HepG2 (cell line): ENCODE measurements around the gene ATP6V0A1. TPM values are rescaled to one million over a fixed set of nuclear protein-coding genes. Genes with fewer than 3 reads are reported as not detected.

ENCODE experiments used
- AGO2 ChIP-seq: fragments of 200-400 bp; formaldehyde crosslinking; optimal IDR thresholded peaks from 2 replicates; pipeline ENCODE3; 2017; ENCODE audit warnings: mild to moderate bottlenecking, low read depth, low read length, moderate library complexity
- CCDC6 ChIP-seq: sonication (generic); formaldehyde crosslinking; IDR thresholded peaks from 2 replicates; pipeline ENCODE4 v1.8.1; 2022; ENCODE audit warnings: mild to moderate bottlenecking, missing genetic modification reagents, moderate library complexity
- DDIT3 ChIP-seq: sonication (generic); formaldehyde crosslinking; IDR thresholded peaks from 2 replicates; pipeline ENCODE4 v1.4.0; 2020; ENCODE audit warnings: mild to moderate bottlenecking, missing genetic modification reagents
- HOXA5 ChIP-seq: sonication (generic); formaldehyde crosslinking; IDR thresholded peaks from 2 replicates; pipeline ENCODE4 v1.4.0; 2020; ENCODE audit warnings: missing genetic modification reagents
- RFXANK ChIP-seq: IDR thresholded peaks from 2 replicates; pipeline ENCODE4 v1.6.1; 2016
- ZBTB7B ChIP-seq: sonication (generic); formaldehyde crosslinking; IDR thresholded peaks from 2 replicates; pipeline ENCODE4 v1.4.0; 2020; ENCODE audit warnings: missing genetic modification reagents
- ZKSCAN1 ChIP-seq: fragments of 150-350 bp; IDR thresholded peaks from 2 replicates; pipeline ENCODE4 v1.6.1; 2014; ENCODE audit warnings: low read length
- ZNF10 ChIP-seq: sonication (generic); formaldehyde crosslinking; IDR thresholded peaks from 2 replicates; pipeline ENCODE4 v1.4.0; 2020; ENCODE audit warnings: mild to moderate bottlenecking, low read depth, missing genetic modification reagents, borderline replicate concordance
- ZNF280D ChIP-seq: sonication (generic); formaldehyde crosslinking; IDR thresholded peaks from 2 replicates; pipeline ENCODE4 v1.5.1; 2020; ENCODE audit warnings: mild to moderate bottlenecking, missing genetic modification reagents
- ZNF326 ChIP-seq: sonication (generic); formaldehyde crosslinking; IDR thresholded peaks from 2 replicates; pipeline ENCODE4 v1.4.0; 2020; ENCODE audit warnings: missing genetic modification reagents, borderline replicate concordance
- polyA plus RNA-seq, 8 experiments: library from polyadenylated mRNA; depleted of rRNA in 3 of 8; stranded (reverse) in 7 of 8; unstranded in 1 of 8; fragments of >200 nt; fragmentation: Illumina TruSeq in 4 of 8; extraction: Trizol in 4 of 8; gene quantifications; 2 replicates each; pipeline versions ENCODE4 v1.2.1 to v1.2.3, GENCODE V29; 2011 to 2016; ENCODE audit warnings: low read depth in 4 of 8, missing spikeins in 1 of 8, mixed read lengths in 1 of 8; ENCODE audit not compliant: insufficient read depth in 1 of 8
- total RNA-seq, 5 experiments: library from RNA; depleted of rRNA; stranded (reverse); fragments of >200 nt; fragmentation: Illumina TruSeq; extraction: Trizol; gene quantifications; 2 replicates each; pipeline ENCODE4 v1.2.3, GENCODE V29; 2016; ENCODE audit warnings: low read depth in 1 of 5
- TF ChIP-seq, protein P1 (sequence below): sonication (generic); formaldehyde crosslinking; IDR thresholded peaks from 2 replicates; pipeline ENCODE4 v1.8.0; 2022; ENCODE audit warnings: missing genetic modification reagents, mild to moderate bottlenecking, moderate library complexity, borderline replicate concordance
- TF ChIP-seq, protein P2 (sequence below): sonication (generic); formaldehyde crosslinking; IDR thresholded peaks from 2 replicates; pipeline ENCODE4 v1.5.0; 2020; ENCODE audit warnings: mild to moderate bottlenecking, missing genetic modification reagents, borderline replicate concordance

ATP6V0A1 gene
- total and polyA plus RNA-seq, 2 of the 13 experiments (the other 11 are each of a cell fraction or from before 2014, with no cell fraction given): 27.9 to 54.1 TPM

DNA sequence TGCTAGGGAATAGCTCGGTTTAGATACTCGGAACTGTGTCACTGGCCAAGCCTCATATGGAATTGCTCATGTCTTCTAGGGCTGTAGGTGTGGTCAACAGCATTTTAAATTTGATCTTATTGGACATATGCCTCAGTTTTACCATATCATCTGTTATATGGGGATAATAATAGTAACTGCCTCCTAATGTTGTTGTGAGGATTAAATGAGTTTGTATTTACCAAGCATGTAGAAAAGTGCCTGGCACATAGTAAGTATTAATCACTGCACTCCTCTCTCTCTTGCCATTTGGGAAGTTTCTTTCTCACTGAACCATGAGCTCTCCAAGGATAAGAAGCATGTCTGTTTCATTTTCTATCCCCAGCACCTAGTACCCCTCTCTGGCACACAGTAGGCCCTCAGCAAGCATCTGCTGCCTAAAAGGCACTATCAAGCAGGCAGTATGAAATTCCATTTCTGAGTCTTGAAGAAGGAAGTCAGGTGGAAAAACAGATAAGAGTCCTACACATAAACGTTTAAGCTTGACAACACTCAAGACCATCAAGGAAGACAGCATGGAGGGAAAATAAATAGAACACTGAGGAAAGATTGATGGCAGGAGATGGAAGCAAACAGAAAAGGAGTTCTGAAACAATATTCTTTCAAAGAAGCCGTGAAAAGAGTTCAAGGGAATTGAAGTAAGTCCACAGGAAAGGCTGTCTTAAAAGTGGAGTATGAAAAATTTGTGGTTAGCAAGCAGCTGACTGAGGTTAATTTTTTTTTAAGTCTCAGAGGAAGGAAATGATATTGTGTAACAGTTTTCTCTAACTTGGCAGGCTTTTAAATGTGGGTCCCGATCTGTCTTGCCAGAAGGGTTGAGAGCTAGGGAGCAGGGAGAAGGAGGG is 2.2 kb upstream of the ATP6V0A1 start (continued):
- no peak for TF ChIP-seq ZNF10 (CRISPR knock-in tag)
- TF ChIP-seq RFXANK (CRISPR knock-in tag): no peak
- no peak for TF ChIP-seq ZNF280D (CRISPR knock-in tag)
- TF ChIP-seq, protein P1, sequence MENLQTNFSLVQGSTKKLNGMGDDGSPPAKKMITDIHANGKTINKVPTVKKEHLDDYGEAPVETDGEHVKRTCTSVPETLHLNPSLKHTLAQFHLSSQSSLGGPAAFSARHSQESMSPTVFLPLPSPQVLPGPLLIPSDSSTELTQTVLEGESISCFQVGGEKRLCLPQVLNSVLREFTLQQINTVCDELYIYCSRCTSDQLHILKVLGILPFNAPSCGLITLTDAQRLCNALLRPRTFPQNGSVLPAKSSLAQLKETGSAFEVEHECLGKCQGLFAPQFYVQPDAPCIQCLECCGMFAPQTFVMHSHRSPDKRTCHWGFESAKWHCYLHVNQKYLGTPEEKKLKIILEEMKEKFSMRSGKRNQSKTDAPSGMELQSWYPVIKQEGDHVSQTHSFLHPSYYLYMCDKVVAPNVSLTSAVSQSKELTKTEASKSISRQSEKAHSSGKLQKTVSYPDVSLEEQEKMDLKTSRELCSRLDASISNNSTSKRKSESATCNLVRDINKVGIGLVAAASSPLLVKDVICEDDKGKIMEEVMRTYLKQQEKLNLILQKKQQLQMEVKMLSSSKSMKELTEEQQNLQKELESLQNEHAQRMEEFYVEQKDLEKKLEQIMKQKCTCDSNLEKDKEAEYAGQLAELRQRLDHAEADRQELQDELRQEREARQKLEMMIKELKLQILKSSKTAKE: no peak
- no peak for TF ChIP-seq AGO2
- peak; percentile 89 for TF ChIP-seq ZKSCAN1
- TF ChIP-seq, protein P2, sequence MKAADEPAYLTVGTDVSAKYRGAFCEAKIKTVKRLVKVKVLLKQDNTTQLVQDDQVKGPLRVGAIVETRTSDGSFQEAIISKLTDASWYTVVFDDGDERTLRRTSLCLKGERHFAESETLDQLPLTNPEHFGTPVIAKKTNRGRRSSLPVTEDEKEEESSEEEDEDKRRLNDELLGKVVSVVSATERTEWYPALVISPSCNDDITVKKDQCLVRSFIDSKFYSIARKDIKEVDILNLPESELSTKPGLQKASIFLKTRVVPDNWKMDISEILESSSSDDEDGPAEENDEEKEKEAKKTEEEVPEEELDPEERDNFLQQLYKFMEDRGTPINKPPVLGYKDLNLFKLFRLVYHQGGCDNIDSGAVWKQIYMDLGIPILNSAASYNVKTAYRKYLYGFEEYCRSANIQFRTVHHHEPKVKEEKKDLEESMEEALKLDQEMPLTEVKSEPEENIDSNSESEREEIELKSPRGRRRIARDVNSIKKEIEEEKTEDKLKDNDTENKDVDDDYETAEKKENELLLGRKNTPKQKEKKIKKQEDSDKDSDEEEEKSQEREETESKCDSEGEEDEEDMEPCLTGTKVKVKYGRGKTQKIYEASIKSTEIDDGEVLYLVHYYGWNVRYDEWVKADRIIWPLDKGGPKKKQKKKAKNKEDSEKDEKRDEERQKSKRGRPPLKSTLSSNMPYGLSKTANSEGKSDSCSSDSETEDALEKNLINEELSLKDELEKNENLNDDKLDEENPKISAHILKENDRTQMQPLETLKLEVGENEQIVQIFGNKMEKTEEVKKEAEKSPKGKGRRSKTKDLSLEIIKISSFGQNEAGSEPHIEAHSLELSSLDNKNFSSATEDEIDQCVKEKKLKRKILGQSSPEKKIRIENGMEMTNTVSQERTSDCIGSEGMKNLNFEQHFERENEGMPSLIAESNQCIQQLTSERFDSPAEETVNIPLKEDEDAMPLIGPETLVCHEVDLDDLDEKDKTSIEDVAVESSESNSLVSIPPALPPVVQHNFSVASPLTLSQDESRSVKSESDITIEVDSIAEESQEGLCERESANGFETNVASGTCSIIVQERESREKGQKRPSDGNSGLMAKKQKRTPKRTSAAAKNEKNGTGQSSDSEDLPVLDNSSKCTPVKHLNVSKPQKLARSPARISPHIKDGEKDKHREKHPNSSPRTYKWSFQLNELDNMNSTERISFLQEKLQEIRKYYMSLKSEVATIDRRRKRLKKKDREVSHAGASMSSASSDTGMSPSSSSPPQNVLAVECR (CRISPR knock-in tag): no peak
- TF ChIP-seq CCDC6 (CRISPR knock-in tag): no peak
- TF ChIP-seq DDIT3 (CRISPR knock-in tag): no peak
- no peak for TF ChIP-seq ZBTB7B (CRISPR knock-in tag)
- TF ChIP-seq ZNF326 (CRISPR knock-in tag): no peak
- 0 out of 2 replicates have a peak, but pooled peaks have one; percentile 11 for TF ChIP-seq HOXA5
